Measurements from ENCODE around the gene PXDN.

Gene PXDN

GRCh38 chr2:1598800-1599199 lies 145.5 kb downstream of the PXDN start:
- no peak overlapping the region for H3K4me3 ChIP-seq (ENCODE audit: low read depth, low read length)
- TF ChIP-seq CTCF (conservative IDR thresholded peaks at IDR 0.05; ENCODE audit: low read depth, low read length): no peak
- DNase-seq (ENCODE audit: low read depth): no peak

DNA sequence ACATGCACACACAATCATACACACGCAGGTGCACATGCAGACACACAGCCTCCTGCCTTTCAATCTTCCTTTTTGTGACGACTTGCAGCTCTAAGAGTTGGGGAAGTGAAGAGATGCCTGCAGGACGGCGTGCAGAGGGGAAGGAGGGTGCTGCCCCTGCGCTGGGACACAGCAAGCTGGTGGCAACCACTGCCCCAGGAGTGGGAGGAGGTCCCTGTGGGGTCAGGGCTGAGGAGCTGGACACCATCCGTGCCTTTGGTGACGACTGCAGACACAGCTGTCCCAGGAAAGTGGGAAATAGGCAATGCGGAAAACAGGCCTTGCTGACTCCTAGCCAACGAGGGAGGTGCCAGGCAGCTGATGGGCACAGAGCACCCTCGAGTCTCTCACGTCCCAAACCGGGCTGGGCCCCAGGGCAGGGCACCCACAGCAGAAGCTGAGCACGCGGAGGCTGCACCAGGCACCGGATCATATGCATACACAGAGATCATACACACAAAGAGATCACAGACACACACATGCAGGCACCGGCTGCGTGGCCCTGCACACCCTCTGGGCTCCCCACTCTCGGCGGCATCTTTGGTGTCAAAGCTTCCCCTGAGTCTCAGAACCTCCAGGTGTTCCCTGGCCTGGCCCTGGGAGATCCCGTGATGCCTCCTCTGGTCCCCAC lies 146.1 kb downstream of the PXDN start:
- no peak for DNase-seq (ENCODE audit: low read depth)
- H3K4me3 ChIP-seq (ENCODE audit: low read depth, low read length): no peak overlapping the region

GRCh38 chr2:1595274-1595673 lies 149.0 kb downstream of the PXDN start:
- no peak overlapping the region for H3K4me3 ChIP-seq (ENCODE audit: low read depth, low read length)
- TF ChIP-seq CTCF (conservative IDR thresholded peaks at IDR 0.05; ENCODE audit: low read depth, low read length): no peak
- DNase-seq (ENCODE audit: low read depth): no peak

More for the DNA sequence above, 146.1 kb downstream of the PXDN start:
- TF ChIP-seq CTCF (conservative IDR thresholded peaks at IDR 0.05; ENCODE audit: low read depth, low read length): no peak

DNA sequence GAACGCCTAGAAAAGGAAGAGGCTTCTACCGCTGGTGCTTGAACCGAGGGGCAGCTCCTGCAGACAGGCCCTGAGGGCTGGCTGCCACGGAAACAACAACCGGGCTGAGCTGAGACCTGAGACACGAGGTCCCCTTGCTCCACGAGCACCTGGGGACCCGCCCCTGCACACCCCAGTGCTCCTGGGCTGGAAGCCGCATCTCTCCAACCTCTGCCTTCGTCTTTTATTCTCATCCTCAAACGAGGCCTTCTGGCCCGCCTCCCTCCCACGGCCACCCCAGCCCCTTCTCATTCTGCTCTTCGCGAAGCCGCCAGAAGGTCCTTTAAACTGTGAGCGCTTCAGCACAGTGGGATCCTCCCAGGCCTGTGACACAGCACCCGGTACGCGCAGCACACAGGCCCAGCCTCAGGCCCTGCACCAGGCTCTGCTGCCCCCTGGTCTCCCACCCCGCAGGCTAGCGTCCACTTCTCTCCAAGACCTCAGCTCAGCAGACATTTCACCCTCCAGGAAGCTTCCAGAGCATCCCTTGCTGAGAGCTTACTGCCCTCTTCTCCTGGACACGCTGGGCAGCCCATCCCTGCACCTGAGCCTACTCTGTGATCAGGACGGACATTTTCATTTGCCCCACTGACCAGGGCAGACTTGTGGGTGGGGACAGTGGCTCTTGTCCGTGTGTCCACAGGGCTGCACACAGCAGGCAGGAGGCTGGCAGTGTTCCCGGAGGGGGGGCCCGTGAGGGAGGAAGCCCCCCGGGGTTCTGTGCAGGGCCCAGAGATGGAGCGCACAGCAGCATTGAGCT lies 149.7 kb downstream of the PXDN start:
- no peak for TF ChIP-seq CTCF (conservative IDR thresholded peaks at IDR 0.05; ENCODE audit: low read depth, low read length)
- no peak for DNase-seq (ENCODE audit: low read depth)
- no peak overlapping the region for H3K4me3 ChIP-seq (ENCODE audit: low read depth, low read length)

DNA sequence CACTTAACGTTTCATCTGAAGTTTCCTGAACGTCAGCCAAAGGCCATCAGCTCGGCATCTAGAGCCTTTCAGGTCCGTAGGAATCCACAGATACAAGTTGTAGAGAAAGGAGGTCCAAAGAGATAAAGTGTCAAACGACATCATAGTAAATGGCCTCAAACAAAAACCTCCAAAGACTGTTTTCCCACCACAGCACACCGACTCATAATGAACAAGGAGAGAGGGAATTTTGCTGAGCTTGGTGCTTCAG lies 150.3 kb downstream of the PXDN start:
- peak; percentile 36 for DNase-seq (ENCODE audit: low read depth)
- H3K4me3 ChIP-seq (ENCODE audit: low read depth, low read length): no peak overlapping the region
- TF ChIP-seq CTCF (conservative IDR thresholded peaks at IDR 0.05; ENCODE audit: low read depth, low read length): no peak

GRCh38 chr2:1593371-1594122 lies 150.8 kb downstream of the PXDN start:
- no peak for TF ChIP-seq CTCF (conservative IDR thresholded peaks at IDR 0.05; ENCODE audit: low read depth, low read length)
- peak; percentile 82 for DNase-seq (ENCODE audit: low read depth)

More at GRCh38 chr2:1593371-1594122, 150.8 kb downstream of the PXDN start:
- H3K4me3 ChIP-seq (ENCODE audit: low read depth, low read length): no peak overlapping the region

All from choroid plexus epithelial cell (primary cell).